Astrocyte (in vitro differentiated cells and primary cell): ENCODE results near the gene STARD13.
A peak's percentile ranks its signal among the peaks of the same experiment; 100 is the strongest.

ENCODE experiments used
- CTCF ChIP-seq: IDR thresholded peaks from 2 replicates; pipeline ENCODE4 v1.5.1; 2011; ENCODE audit warnings: low read depth, mild to moderate bottlenecking, inconsistent platforms, low read length, moderate library complexity; ENCODE audit not compliant: insufficient read depth
- EZH2 ChIP-seq: IDR thresholded peaks from 2 replicates; pipeline ENCODE4 v1.6.1; 2012; ENCODE audit warnings: mild to moderate bottlenecking, low read length, inconsistent platforms; ENCODE audit not compliant: insufficient read depth

GRCh38 chr13:33109801-33110200 is 175.8 kb downstream of the STARD13 start:
- TF ChIP-seq CTCF (peak; percentile 19), EZH2 (no peak)
